Pancreas (tissue), 10 donors: ENCODE measurements around the gene NOTO. TPM values are rescaled to one million over a fixed set of nuclear protein-coding genes. Genes with fewer than 3 reads are reported as not detected.
A peak's percentile ranks its signal among the peaks of the same experiment; 100 is the strongest.
"Not testable (repeated sequence)": the region's sequence is repeated elsewhere in the genome, so short reads cannot be mapped to it uniquely, and the experiment has no call there.

Experiments used
- ATAC-seq, 4 donors: fragments of 200-7000 bp; cut with Tn5 transposase; one replicate each; pipeline versions ENCODE4 v1.8.0 to v1.9.1; 2020; ENCODE audit warnings: mild to moderate bottlenecking in 4 of 4, moderate library complexity in 4 of 4
- DNase-seq, 6 donors: peaks; one replicate each; pipeline ENCODE4 v3.0.0-alpha.2; 2020
- FAIRE-seq: peaks from 2 replicates; lab custom pipeline; 2012; peaks lifted over from hg19 to GRCh38; lab: Jason Lieb, UNC
- H3K27ac ChIP-seq, 4 donors: fragments of 200-600 bp; sonication (generic); 1 replicate in 3 of 4; 2 replicates in 1 of 4; pipeline versions ENCODE4 v1.5.0 to v1.8.0; 2020
- H3K27me3 ChIP-seq, 4 donors: fragments of 200-600 bp; one replicate each; pipeline ENCODE4 v1.8.0; 2021
- H3K36me3 ChIP-seq, 3 donors: fragments of 200-600 bp; sonication (generic) in 1 of 3; one replicate each; pipeline versions ENCODE4 v1.5.0 to v1.8.0; 2020 to 2021
- H3K4me1 ChIP-seq, 3 donors: fragments of 200-600 bp; one replicate each; pipeline ENCODE4 v1.8.0; 2021
- H3K4me3 ChIP-seq, 4 donors: fragments of 200-600 bp; sonication (generic) in 2 of 4; one replicate each; pipeline versions ENCODE4 v1.5.0 to v1.8.0; 2020 to 2021
- H3K9me3 ChIP-seq, 4 donors: fragments of 200-600 bp; one replicate each; pipeline ENCODE4 v1.8.0; 2021
- CTCF ChIP-seq, 4 donors: fragments of 200-600 bp; sonication (generic) in 3 of 4; IDR thresholded peaks; one replicate each; pipeline versions ENCODE4 v1.5.0 to v1.8.0; 2021; ENCODE audit warnings: antibody characterized with exemption in 4 of 4
- WGBS, 2 donors: extraction: QIAGEN DNeasy Blood & Tissue Kit; methylation state at CpG; one replicate each; pipeline ENCODE4 v1.1.7; 2013; 5-methylcytosine and 5-hydroxymethylcytosine counted together
- intact Hi-C, 3 donors: fragments of 100-400 bp; cut with DNase I; formaldehyde crosslinking; loops; one replicate each; pipeline versions ENCODE4 v1.11.1 to v1.14.2; 2022
- polyA plus RNA-seq, 2 donors: library from polyadenylated mRNA; stranded (reverse); fragments of 200-250 nt; gene quantifications; one replicate each; pipeline ENCODE4 v1.2.3, GENCODE V29; 2013
- total RNA-seq, 6 donors: library from RNA; stranded (reverse); fragmentation: NEBNext Ultra II Directional in 4 of 6; extraction: Animal tissue kit (Norgen Biotek cat#: 25700) in 4 of 6; gene quantifications; one replicate each; pipeline versions ENCODE4 v1.2.1 to v1.2.4, GENCODE V29; 2021 to 2023
- donor health status: healthy with polysubstance abuse.
- donor health status: DM: no; HTN: no; CAD: no; lungs with moderate emphysema.
- donor health status: DM: no; HTN: no; CAD: no.
- donor health status: control.
- donor health status: control.
- donor health status: Bipolar disorder and iron deficiency.
- donor health status: DM: yes; HTN: yes; CAD: no.
- donor health status: DM: no; HTN: no; CAD: no.
- donor health status: DM: no; HTN: no; CAD: no.
- donor health status: DM: yes; HTN: yes; CAD: no.

The NOTO gene
- total and polyA plus RNA-seq, 8 donors = not detected

GRCh38 chr2:73185965-73186364 is 16.4 kb upstream of the NOTO start:
- Histone ChIP-seq H3K27ac (no peak overlapping the region), H3K27me3 (no peaks in the 10 kb centered on the region), H3K36me3 (no peaks in the 10 kb centered on the region), H3K4me1 (no peaks in the 10 kb centered on the region), H3K9me3 (no peaks in the 10 kb centered on the region), H3K4me3 (no peak overlapping the region)
- 79 to 87% methylated on average over 2 of the region's 2 CpGs for WGBS, 2 donors
- DNase-seq (no peak), FAIRE-seq (no peak), ATAC-seq (no peak)
- intact Hi-C loops = no loop called here
- no peak for TF ChIP-seq CTCF (IDR thresholded peaks at IDR 0.05)

- Histone ChIP-seq H3K27ac (no peak overlapping the region), H3K4me1 (no peaks in the 10 kb centered on the region), H3K9me3 (no peaks in the 10 kb centered on the region), H3K27me3 (no peaks in the 10 kb centered on the region), H3K4me3 (no peak overlapping the region), H3K36me3 (no peaks in the 10 kb centered on the region)
- ATAC-seq (no peak), DNase-seq (no peak), FAIRE-seq (no peak)
- TF ChIP-seq CTCF (IDR thresholded peaks at IDR 0.05) = no peak
- WGBS, 2 donors = 32 to 58% methylated on average over 2 of the region's 2 CpGs
- intact Hi-C loops = no loop called here
Measured at GRCh38 chr2:73187549-73187948, 14.8 kb upstream of the NOTO start.

GRCh38 chr2:73197579-73197978 is 4.8 kb upstream of the NOTO start:
- Histone ChIP-seq H3K36me3 (no peaks in the 10 kb centered on the region), H3K27me3 (peaks cover 0 to 5% (median 1%) of the 10 kb centered on the region in 4 donors), H3K27ac (no peak overlapping the region), H3K4me3 (no peak overlapping the region), H3K4me1 (peaks cover 0 to 6% (median 4%) of the 10 kb centered on the region in 3 donors), H3K9me3 (no peaks in the 10 kb centered on the region)
- intact Hi-C loops = no loop called here
- DNase-seq (no peak), FAIRE-seq (no peak), ATAC-seq (no peak)
- no peak for TF ChIP-seq CTCF (IDR thresholded peaks at IDR 0.05)

- DNase-seq, intact Hi-C loops, H3K4me3 ChIP-seq, H3K27me3 ChIP-seq, H3K36me3 ChIP-seq, ATAC-seq, H3K9me3 ChIP-seq, FAIRE-seq, H3K27ac ChIP-seq: not testable (repeated sequence)
- peaks cover 0 to 10% (median 4%) of the 10 kb centered on the region in 3 donors for H3K4me1 ChIP-seq
- 88 to 91% methylated on average over 8 to 10 of the region's 10 CpGs for WGBS, 2 donors
Measured at GRCh38 chr2:73200281-73200680, 2.1 kb upstream of the NOTO start.

- Histone ChIP-seq H3K36me3 (no peaks in the 10 kb centered on the region), H3K27me3 (peaks cover 0 to 7% (median 2%) of the 10 kb centered on the region in 4 donors), H3K27ac (no peak overlapping the region), H3K9me3 (no peaks in the 10 kb centered on the region), H3K4me1 (peaks cover 0 to 10% (median 4%) of the 10 kb centered on the region in 3 donors), H3K4me3 (peak overlapping the region in 1 of 4 donors; percentile 30)
- intact Hi-C loops = no loop called here
- DNase-seq (no peak), ATAC-seq (peak in 2 of 4 donors; percentile 16 to 29), FAIRE-seq (no peak)
- WGBS, 2 donors = 16 to 17% methylated on average over 44 of the region's 44 CpGs
- TF ChIP-seq CTCF (IDR thresholded peaks at IDR 0.05) = no peak
Measured at GRCh38 chr2:73203055-73203681, 794 bp downstream of the NOTO start.
